H1 (cell line): ENCODE measurements around the gene GALNT18. TPM values are rescaled to one million over a fixed set of nuclear protein-coding genes. Genes with fewer than 3 reads are reported as not detected.

Experiments
- CTCF ChIA-PET: fragments of 300-600 bp; sonication (Branson Sonifier 250); formaldehyde crosslinking; loops from one replicate; lab custom pipeline; 2021; ENCODE audit not compliant: partially characterized antibody; lab: Charles Lee
- POLR2A ChIA-PET: fragments of 300-600 bp; sonication (Branson Sonifier 250); formaldehyde crosslinking; loops from one replicate; lab custom pipeline; 2021; ENCODE audit warnings: inconsistent platforms; ENCODE audit not compliant: partially characterized antibody; lab: Charles Lee
- DNase-seq, 2 experiments: peaks; one replicate each; pipeline versions ENCODE4 v3.0.0 to v3.0.0-alpha.2; 2010 to 2022; ENCODE audit warnings: low spot score in 2 of 2, low read depth in 1 of 2, mixed read lengths in 1 of 2
- FAIRE-seq: peaks from 2 replicates; lab custom pipeline; 2011; peaks lifted over from hg19 to GRCh38; lab: Jason Lieb, UNC
- H2AFZ ChIP-seq: 2 replicates; pipeline ENCODE4 v1.8.1; 2012; ENCODE audit warnings: low read length, inconsistent platforms
- H2AK5ac ChIP-seq: 2 replicates; pipeline ENCODE4 v1.6.1; 2013; ENCODE audit warnings: low read depth, low read length
- H2BK120ac ChIP-seq: replicated peaks from 2 replicates; pipeline ENCODE3; 2013; ENCODE audit warnings: low read depth, low read length, inconsistent platforms
- H2BK12ac ChIP-seq: 2 replicates; pipeline ENCODE4 v1.6.1; 2013; ENCODE audit warnings: low read depth, low read length
- H2BK15ac ChIP-seq: 2 replicates; pipeline ENCODE4 v1.6.1; 2013; ENCODE audit warnings: low read length
- H2BK20ac ChIP-seq: 2 replicates; pipeline ENCODE4 v1.6.1; 2013; ENCODE audit warnings: low read length
- H2BK5ac ChIP-seq: 2 replicates; pipeline ENCODE4 v1.6.1; 2013; ENCODE audit warnings: low read depth, low read length
- H3K14ac ChIP-seq: 2 replicates; pipeline ENCODE4 v1.6.1; 2013; ENCODE audit warnings: inconsistent platforms; ENCODE audit not compliant: insufficient read length
- H3K18ac ChIP-seq: 2 replicates; pipeline ENCODE4 v1.6.1; 2013; ENCODE audit warnings: low read length; ENCODE audit errors: extremely low read depth
- H3K23ac ChIP-seq: 2 replicates; pipeline ENCODE4 v1.6.1; 2013; ENCODE audit warnings: inconsistent platforms; ENCODE audit not compliant: insufficient read length
- H3K23me2 ChIP-seq: 2 replicates; pipeline ENCODE4 v1.6.1; 2013; ENCODE audit warnings: low read depth, low read length
- H3K27ac ChIP-seq: 2 replicates; pipeline ENCODE4 v1.6.1; 2011; ENCODE audit warnings: low read depth, low read length, inconsistent platforms
- H3K27me3 ChIP-seq, 4 experiments: replicated peaks in 1 of 4; 1 replicate in 1 of 4; 2 replicates in 3 of 4; pipeline versions ENCODE4 v1.6.1 to v1.8.1; 2011 to 2013; ENCODE audit warnings: low read length in 3 of 4, mild to moderate bottlenecking in 3 of 4, inconsistent platforms in 2 of 4, mixed read lengths in 2 of 4, moderate library complexity in 1 of 4; ENCODE audit not compliant: control insufficient read depth in 3 of 4, insufficient read depth in 3 of 4; ENCODE audit errors: extremely low read depth in 1 of 4
- H3K36me3 ChIP-seq, 4 experiments: 2 replicates each; pipeline versions ENCODE4 v1.6.1 to v1.8.1; 2011 to 2013; ENCODE audit warnings: mild to moderate bottlenecking in 4 of 4, low read length in 3 of 4, moderate library complexity in 2 of 4, control low read depth in 1 of 4, inconsistent platforms in 1 of 4; ENCODE audit not compliant: insufficient read depth in 4 of 4, control insufficient read depth in 2 of 4
- H3K4ac ChIP-seq: replicated peaks from 2 replicates; pipeline ENCODE3; 2013; ENCODE audit warnings: low read length, low read depth, mixed read lengths, inconsistent platforms; ENCODE audit not compliant: insufficient read length
- H3K4me1 ChIP-seq, 4 experiments: replicated peaks in 1 of 4; 1 replicate in 1 of 4; 2 replicates in 3 of 4; pipeline versions ENCODE4 v1.6.1 to v1.8.1; 2011 to 2013; ENCODE audit warnings: low read length in 3 of 4, inconsistent platforms in 2 of 4, mixed read lengths in 1 of 4; ENCODE audit not compliant: insufficient read depth in 4 of 4, control insufficient read depth in 3 of 4
- H3K4me2 ChIP-seq, 2 experiments: 2 replicates each; pipeline versions ENCODE4 v1.6.1 to v1.8.1; 2011 to 2013; ENCODE audit warnings: low read depth in 2 of 2, low read length in 2 of 2, control low read depth in 1 of 2, inconsistent platforms in 1 of 2, mild to moderate bottlenecking in 1 of 2; ENCODE audit not compliant: insufficient read depth in 1 of 2
- H3K4me3 ChIP-seq, 4 experiments: fragments of 200-600, 300-600 bp in 1 of 4; sonication (generic), shearing (Covaris generic), sonication (Bioruptor Twin) in 1 of 4; 2 replicates each; pipeline versions ENCODE4 v1.5.1 to v1.8.1; 2011 to 2016; ENCODE audit warnings: low read length in 4 of 4, low read depth in 3 of 4, control low read depth in 2 of 4, inconsistent platforms in 2 of 4, mild to moderate bottlenecking in 2 of 4, mixed read lengths in 1 of 4, moderate library complexity in 1 of 4; ENCODE audit not compliant: insufficient read depth in 2 of 4; ENCODE audit errors: extremely low read depth in 1 of 4
- H3K56ac ChIP-seq: replicated peaks from 2 replicates; pipeline ENCODE3; 2013; ENCODE audit warnings: low read depth, mild to moderate bottlenecking, mixed read lengths, low read length, inconsistent platforms; ENCODE audit not compliant: insufficient read length
- H3K79me1 ChIP-seq: 2 replicates; pipeline ENCODE4 v1.6.1; 2013; ENCODE audit warnings: low read depth, low read length, control low read depth
- H3K79me2 ChIP-seq, 2 experiments: 2 replicates each; pipeline versions ENCODE4 v1.6.1 to v1.8.1; 2012 to 2013; ENCODE audit warnings: low read length in 2 of 2, mild to moderate bottlenecking in 2 of 2, inconsistent platforms in 1 of 2; ENCODE audit not compliant: insufficient read depth in 2 of 2, control insufficient read depth in 1 of 2
- H3K9ac ChIP-seq, 4 experiments: replicated peaks in 1 of 4; 1 replicate in 1 of 4; 2 replicates in 3 of 4; pipeline versions ENCODE4 v1.6.1 to v1.8.1; 2011 to 2013; ENCODE audit warnings: low read depth in 3 of 4, low read length in 3 of 4, control low read depth in 2 of 4, mild to moderate bottlenecking in 2 of 4, moderate library complexity in 2 of 4, inconsistent platforms in 1 of 4; ENCODE audit errors: extremely low read depth in 1 of 4
- H3K9me3 ChIP-seq, 2 experiments: 2 replicates each; pipeline versions ENCODE4 v1.6.1 to v1.8.1; 2012 to 2013; ENCODE audit warnings: mild to moderate bottlenecking in 2 of 2, moderate library complexity in 2 of 2, control low read depth in 1 of 2, inconsistent platforms in 1 of 2, low read depth in 1 of 2, low read length in 1 of 2, mixed read lengths in 1 of 2; ENCODE audit not compliant: insufficient read depth in 2 of 2
- H4K20me1 ChIP-seq, 2 experiments: replicated peaks in 1 of 2; 2 replicates each; pipeline versions ENCODE3 to v1.8.1; 2011 to 2013; ENCODE audit warnings: inconsistent platforms in 2 of 2, low read length in 2 of 2, mild to moderate bottlenecking in 1 of 2; ENCODE audit not compliant: insufficient read depth in 2 of 2, control insufficient read depth in 1 of 2
- H4K5ac ChIP-seq: 2 replicates; pipeline ENCODE4 v1.6.1; 2013; ENCODE audit warnings: low read length, low read depth, mixed read lengths, inconsistent platforms; ENCODE audit not compliant: insufficient read length
- H4K8ac ChIP-seq: 2 replicates; pipeline ENCODE4 v1.8.0; 2013; ENCODE audit warnings: mild to moderate bottlenecking, moderate library complexity, low read length, inconsistent platforms; ENCODE audit not compliant: insufficient read depth; ENCODE audit errors: extremely low read depth
- H4K91ac ChIP-seq: replicated peaks from 2 replicates; pipeline ENCODE3; 2013; ENCODE audit warnings: low read length, mixed read lengths, inconsistent platforms; ENCODE audit not compliant: insufficient read length
- ATF3 ChIP-seq: IDR thresholded peaks from 2 replicates; pipeline ENCODE4 v1.6.1; 2011; ENCODE audit warnings: low read depth, mild to moderate bottlenecking, low read length; ENCODE audit not compliant: insufficient read depth
- CREB1 ChIP-seq: IDR thresholded peaks from 2 replicates; pipeline ENCODE4 v1.6.1; 2012; ENCODE audit warnings: inconsistent platforms
- WGBS, 2 experiments: shearing (Covaris generic) in 1 of 2; methylation state at CpG; one replicate each; pipeline versions ENCODE4 v1.1.6 to v1.1.7; 2013 to 2015; ENCODE audit warnings: low lambda C conversion rate in 2 of 2, mixed read lengths in 2 of 2, inconsistent platforms in 1 of 2, low coverage in 1 of 2, missing lambda C conversion rate in 1 of 2; ENCODE audit not compliant: insufficient replicate concordance in 2 of 2, insufficient coverage in 1 of 2, insufficient read length in 1 of 2; ENCODE audit errors: extremely low coverage in 1 of 2, missing lambda C conversion rate in 1 of 2; 5-methylcytosine and 5-hydroxymethylcytosine counted together
- polyA plus RNA-seq, 7 experiments: library from polyadenylated mRNA; depleted of rRNA in 3 of 7; stranded (reverse) in 5 of 7; unstranded in 2 of 7; fragments of >200 nt in 5 of 7; fragments of 200-250 nt in 2 of 7; gene quantifications; 1 replicate in 5 of 7; 2 replicates in 1 of 7; 4 replicates in 1 of 7; pipeline versions ENCODE4 v1.2.1 to v1.2.3, GENCODE V29; 2011 to 2013; ENCODE audit warnings: missing spikeins in 2 of 7, mixed read lengths in 2 of 7
- total RNA-seq: library from RNA; stranded (reverse); fragmentation: NEBNext Ultra II Directional; extraction: Animal tissue kit (Norgen Biotek cat#: 25700); gene quantifications from 2 replicates; pipeline ENCODE4 v1.2.1, GENCODE V29; 2021

Gene GALNT18
- total and polyA plus RNA-seq, 2 of the 8 experiments (the other 6 are each of a cell fraction or from before 2014, with no cell fraction given), result 6.0 to 9.4 TPM

GRCh38 chr11:11444027-11444803 lies 177.6 kb downstream of the GALNT18 start:
- no peak overlapping the region for H2BK120ac ChIP-seq

More at GRCh38 chr11:11444027-11444803, 177.6 kb downstream of the GALNT18 start:
- no peak overlapping the region for H3K27ac ChIP-seq
- ChIA-PET POLR2A (no interaction called here), CTCF (no interaction called here)
- no peak overlapping the region for H3K18ac ChIP-seq
- H2BK5ac ChIP-seq, result no peak overlapping the region
- H2BK20ac ChIP-seq, result no peak overlapping the region
- no peak overlapping the region for H3K4me3 ChIP-seq
- H2AK5ac ChIP-seq, result no peak overlapping the region
- H3K4me1 ChIP-seq, result peaks cover 0 to 3% (median 0%) of the 10 kb centered on the region in 4 experiments; a peak in 3 of 7 replicates
- FAIRE-seq (no peak), DNase-seq (no peak)
- H2BK15ac ChIP-seq, result no peak overlapping the region
- no peak overlapping the region for H4K8ac ChIP-seq
- no peak overlapping the region for H3K9ac ChIP-seq
- H3K4ac ChIP-seq, result no peak overlapping the region
- no peak for TF ChIP-seq CREB1
- no peak for TF ChIP-seq ATF3
- no peak overlapping the region for H4K5ac ChIP-seq
- no peaks in the 10 kb centered on the region for H3K27me3 ChIP-seq
- H3K23ac ChIP-seq, result no peak overlapping the region
- H3K79me1 ChIP-seq, result no peaks in the 10 kb centered on the region
- H2AFZ ChIP-seq, result no peak overlapping the region
- H3K79me2 ChIP-seq, result no peaks in the 10 kb centered on the region
- no peak overlapping the region for H3K56ac ChIP-seq
- no peaks in the 10 kb centered on the region for H3K23me2 ChIP-seq
- WGBS, 2 experiments, result 90% methylated on average over 13 of the region's 13 CpGs; no CpG with 5 or more reads in 1 of the 2 experiments
- no peak overlapping the region for H3K14ac ChIP-seq
- H4K91ac ChIP-seq, result no peak overlapping the region
- H3K36me3 ChIP-seq, result no peaks in the 10 kb centered on the region
- no peak overlapping the region for H2BK12ac ChIP-seq
- H3K9me3 ChIP-seq, result no peaks in the 10 kb centered on the region
- H3K4me2 ChIP-seq, result no peak overlapping the region
- no peaks in the 10 kb centered on the region for H4K20me1 ChIP-seq
